ENCODE results near the gene LRRC30.

- TF ChIP-seq, protein P1, sequence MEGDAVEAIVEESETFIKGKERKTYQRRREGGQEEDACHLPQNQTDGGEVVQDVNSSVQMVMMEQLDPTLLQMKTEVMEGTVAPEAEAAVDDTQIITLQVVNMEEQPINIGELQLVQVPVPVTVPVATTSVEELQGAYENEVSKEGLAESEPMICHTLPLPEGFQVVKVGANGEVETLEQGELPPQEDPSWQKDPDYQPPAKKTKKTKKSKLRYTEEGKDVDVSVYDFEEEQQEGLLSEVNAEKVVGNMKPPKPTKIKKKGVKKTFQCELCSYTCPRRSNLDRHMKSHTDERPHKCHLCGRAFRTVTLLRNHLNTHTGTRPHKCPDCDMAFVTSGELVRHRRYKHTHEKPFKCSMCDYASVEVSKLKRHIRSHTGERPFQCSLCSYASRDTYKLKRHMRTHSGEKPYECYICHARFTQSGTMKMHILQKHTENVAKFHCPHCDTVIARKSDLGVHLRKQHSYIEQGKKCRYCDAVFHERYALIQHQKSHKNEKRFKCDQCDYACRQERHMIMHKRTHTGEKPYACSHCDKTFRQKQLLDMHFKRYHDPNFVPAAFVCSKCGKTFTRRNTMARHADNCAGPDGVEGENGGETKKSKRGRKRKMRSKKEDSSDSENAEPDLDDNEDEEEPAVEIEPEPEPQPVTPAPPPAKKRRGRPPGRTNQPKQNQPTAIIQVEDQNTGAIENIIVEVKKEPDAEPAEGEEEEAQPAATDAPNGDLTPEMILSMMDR (IDR thresholded peaks at IDR 0.05 in 2 of 3, conservative IDR thresholded peaks at IDR 0.05 in 1 of 3; ENCODE audit: borderline replicate concordance in 1 of 3, insufficient read depth in 1 of 3, low read depth in 2 of 3, low read length in 2 of 3): no peak
- TF ChIP-seq CEBPB (IDR thresholded peaks at IDR 0.05; ENCODE audit: low read depth) (no peak), EZH2 (IDR thresholded peaks at IDR 0.05) (no peak), POLR2A (IDR thresholded peaks at IDR 0.05; ENCODE audit: borderline replicate concordance, extremely low read depth, insufficient read depth, insufficient read length) (no peak), POLR2AphosphoS5 (IDR thresholded peaks at IDR 0.05; ENCODE audit: low read depth, low read length) (no peak), EZH2phosphoT487 (IDR thresholded peaks at IDR 0.05; ENCODE audit: borderline replicate concordance) (no peak), MAX (IDR thresholded peaks at IDR 0.05) (no peak), RAD21 (IDR thresholded peaks at IDR 0.05; ENCODE audit: low read depth) (no peak), FOSL1 (IDR thresholded peaks at IDR 0.05; ENCODE audit: low read depth) (no peak), SRF (IDR thresholded peaks at IDR 0.05; ENCODE audit: low read depth) (no peak), ZNF274 (IDR thresholded peaks at IDR 0.05; ENCODE audit: low read depth, low read length) (no peak), JUND (IDR thresholded peaks at IDR 0.05) (no peak), ZFX (IDR thresholded peaks at IDR 0.05) (no peak)
- TF ChIP-seq, protein P2, sequence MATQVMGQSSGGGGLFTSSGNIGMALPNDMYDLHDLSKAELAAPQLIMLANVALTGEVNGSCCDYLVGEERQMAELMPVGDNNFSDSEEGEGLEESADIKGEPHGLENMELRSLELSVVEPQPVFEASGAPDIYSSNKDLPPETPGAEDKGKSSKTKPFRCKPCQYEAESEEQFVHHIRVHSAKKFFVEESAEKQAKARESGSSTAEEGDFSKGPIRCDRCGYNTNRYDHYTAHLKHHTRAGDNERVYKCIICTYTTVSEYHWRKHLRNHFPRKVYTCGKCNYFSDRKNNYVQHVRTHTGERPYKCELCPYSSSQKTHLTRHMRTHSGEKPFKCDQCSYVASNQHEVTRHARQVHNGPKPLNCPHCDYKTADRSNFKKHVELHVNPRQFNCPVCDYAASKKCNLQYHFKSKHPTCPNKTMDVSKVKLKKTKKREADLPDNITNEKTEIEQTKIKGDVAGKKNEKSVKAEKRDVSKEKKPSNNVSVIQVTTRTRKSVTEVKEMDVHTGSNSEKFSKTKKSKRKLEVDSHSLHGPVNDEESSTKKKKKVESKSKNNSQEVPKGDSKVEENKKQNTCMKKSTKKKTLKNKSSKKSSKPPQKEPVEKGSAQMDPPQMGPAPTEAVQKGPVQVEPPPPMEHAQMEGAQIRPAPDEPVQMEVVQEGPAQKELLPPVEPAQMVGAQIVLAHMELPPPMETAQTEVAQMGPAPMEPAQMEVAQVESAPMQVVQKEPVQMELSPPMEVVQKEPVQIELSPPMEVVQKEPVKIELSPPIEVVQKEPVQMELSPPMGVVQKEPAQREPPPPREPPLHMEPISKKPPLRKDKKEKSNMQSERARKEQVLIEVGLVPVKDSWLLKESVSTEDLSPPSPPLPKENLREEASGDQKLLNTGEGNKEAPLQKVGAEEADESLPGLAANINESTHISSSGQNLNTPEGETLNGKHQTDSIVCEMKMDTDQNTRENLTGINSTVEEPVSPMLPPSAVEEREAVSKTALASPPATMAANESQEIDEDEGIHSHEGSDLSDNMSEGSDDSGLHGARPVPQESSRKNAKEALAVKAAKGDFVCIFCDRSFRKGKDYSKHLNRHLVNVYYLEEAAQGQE (IDR thresholded peaks at IDR 0.05; ENCODE audit: low read depth): no peak
Observed at GRCh38 chr18:7257426-7257740, 26.5 kb downstream of the LRRC30 start.

Data from HCT116 (cell line).